SK-N-SH (cell line): Measurements from ENCODE around the gene ZNF366.

ENCODE experiments used
- CHD2 ChIP-seq: fragments of 150-350 bp; IDR thresholded peaks from 2 replicates; pipeline ENCODE4 v1.6.1; 2018; ENCODE audit warnings: low read length; ENCODE audit not compliant: partially characterized antibody
- CTCF ChIP-seq: fragments of 200-600 bp; sonication (generic); IDR thresholded peaks from 2 replicates; pipeline ENCODE4 v1.6.1; 2017; ENCODE audit warnings: antibody characterized with exemption, mild to moderate bottlenecking, moderate library complexity
- FOXM1 ChIP-seq: IDR thresholded peaks from 2 replicates; pipeline ENCODE4 v1.4.0; 2012; ENCODE audit warnings: low read depth, mild to moderate bottlenecking
- GABPA ChIP-seq: IDR thresholded peaks from 2 replicates; pipeline ENCODE4 v1.4.0; 2012; ENCODE audit warnings: low read depth, mild to moderate bottlenecking
- IRF3 ChIP-seq: fragments of 150-350 bp; IDR thresholded peaks from 2 replicates; pipeline ENCODE4 v1.6.1; 2016; ENCODE audit warnings: mild to moderate bottlenecking, low read depth, low read length
- MAX ChIP-seq: IDR thresholded peaks from 2 replicates; pipeline ENCODE4 v1.4.0; 2012; ENCODE audit warnings: low read depth
- PBX3 ChIP-seq: IDR thresholded peaks from 2 replicates; pipeline ENCODE4; 2012
- POLR2AphosphoS5 ChIP-seq: IDR thresholded peaks from 2 replicates; pipeline ENCODE4 v1.6.1; 2012; ENCODE audit warnings: low read depth, low read length
- RAD21 ChIP-seq: IDR thresholded peaks from 2 replicates; pipeline ENCODE4 v1.6.1; 2012; ENCODE audit warnings: mild to moderate bottlenecking, low read length
- SIN3A ChIP-seq: IDR thresholded peaks from 2 replicates; pipeline ENCODE4 v1.6.1; 2012; ENCODE audit warnings: low read depth, mild to moderate bottlenecking, low read length, moderate library complexity, borderline replicate concordance
- TCF12 ChIP-seq: IDR thresholded peaks from 2 replicates; pipeline ENCODE4 v1.4.0; 2012

GRCh38 chr5:72434056-72434780, 73.0 kb downstream of the ZNF366 start:
- TF ChIP-seq IRF3 (no peak), TCF12 (no peak), CTCF (no peak), FOXM1 (no peak), RAD21 (no peak), PBX3 (no peak), SIN3A (no peak), POLR2AphosphoS5 (no peak), MAX (no peak), CHD2 (no peak), GABPA (no peak)
